HG03139 (cell line): ENCODE data around the gene RHBDL1.
"Not testable (repeated sequence)": the region's sequence is repeated elsewhere in the genome, so short reads cannot be mapped to it uniquely, and the experiment has no call there.

Experiments used
- ATAC-seq: cut with Tn5 transposase; IDR thresholded peaks from one replicate; pipeline ENCODE4 v1.9.1; 2021; ENCODE audit not compliant: unreplicated experiment

The RHBDL1 gene

GRCh38 chr16:684071-684794 lies 8.8 kb downstream of the RHBDL1 start, which contains the start of gene JMJD8:
Gene JMJD8, minus strand, starts transcription at chr16:684334. Its CDS starts 15 bp downstream, at chr16:684319.
- ATAC-seq = peak; percentile 35

- ATAC-seq = no peak
These were observed 9.7 kb downstream of the RHBDL1 start for GRCh38 chr16:684961-685696.

GRCh38 chr16:685967-686366 lies 10.5 kb downstream of the RHBDL1 start:
- ATAC-seq = no peak

GRCh38 chr16:686459-687260 lies 11.2 kb downstream of the RHBDL1 start:
- no peak for ATAC-seq

GRCh38 chr16:687499-687898 lies 12.0 kb downstream of the RHBDL1 start:
- no peak for ATAC-seq

- no peak for ATAC-seq
These were observed 13.9 kb downstream of the RHBDL1 start for GRCh38 chr16:689175-689897.

- ATAC-seq = not testable (repeated sequence)
These were observed 15.8 kb downstream of the RHBDL1 start for GRCh38 chr16:691242-691641.

- no peak for ATAC-seq
These were observed 17.1 kb downstream of the RHBDL1 start for GRCh38 chr16:692356-693108.

GRCh38 chr16:693364-693763 lies 17.9 kb downstream of the RHBDL1 start:
- no peak for ATAC-seq

GRCh38 chr16:693766-694165 lies 18.3 kb downstream of the RHBDL1 start:
- no peak for ATAC-seq

GRCh38 chr16:694187-694862 lies 18.9 kb downstream of the RHBDL1 start:
- no peak for ATAC-seq

GRCh38 chr16:694863-695354 lies 19.4 kb downstream of the RHBDL1 start:
- no peak for ATAC-seq

- ATAC-seq = no peak
These were observed 20.1 kb downstream of the RHBDL1 start for GRCh38 chr16:695355-696089.

GRCh38 chr16:698911-699671 lies 23.6 kb downstream of the RHBDL1 start:
- no peak for ATAC-seq

- no peak for ATAC-seq
These were observed 25.5 kb downstream of the RHBDL1 start for GRCh38 chr16:700684-701584.

GRCh38 chr16:702341-702740 lies 26.9 kb downstream of the RHBDL1 start:
- no peak for ATAC-seq

- no peak for ATAC-seq
These were observed 27.9 kb downstream of the RHBDL1 start for GRCh38 chr16:703406-703805.
